ENCODE data around the gene HS6ST1. TPM values are rescaled to one million over a fixed set of nuclear protein-coding genes. Genes with fewer than 3 reads are reported as not detected.
A peak's percentile ranks its signal among the peaks of the same experiment; 100 is the strongest.

Gene HS6ST1
- total RNA-seq, 3 donors from 2014 or later, result 15.7 to 38.6 (median 29.8) TPM

DNA sequence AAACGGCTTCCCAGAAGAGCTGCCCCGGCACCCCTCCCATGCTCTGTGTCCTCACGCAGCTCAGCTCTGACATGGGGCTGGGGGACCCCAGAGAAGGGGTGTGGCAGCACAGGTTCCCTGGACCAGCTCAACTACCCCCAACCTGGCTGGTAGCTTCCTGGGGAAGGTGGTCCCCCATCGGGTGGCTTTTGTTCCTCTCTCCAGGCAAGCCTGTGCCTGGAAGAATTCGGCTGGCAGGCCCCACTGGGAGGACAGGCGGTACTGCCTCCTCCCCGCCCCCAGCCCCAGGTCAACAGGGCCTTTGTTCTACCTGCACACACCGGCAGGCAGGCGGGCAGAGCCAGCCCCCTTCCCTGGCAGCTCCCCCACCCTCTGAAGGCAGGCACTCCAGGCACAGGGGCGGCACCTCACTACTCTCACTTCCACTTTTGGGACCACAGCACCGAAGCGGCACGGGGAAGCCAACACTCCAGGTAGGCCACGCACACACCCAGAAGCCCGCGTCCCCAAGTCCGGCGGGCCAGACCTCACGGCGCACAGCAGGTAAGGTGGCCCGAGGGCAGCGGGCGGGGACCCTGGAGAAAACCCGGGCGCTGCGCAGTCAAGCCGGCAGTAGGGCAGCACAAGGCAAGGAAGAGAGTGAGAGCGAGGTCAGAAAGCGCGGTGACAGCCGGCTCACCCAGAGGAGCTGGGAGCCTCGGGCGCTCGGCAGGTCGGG is 1.3 kb downstream of the HS6ST1 start:
- peaks cover 14 to 24% of the 10 kb centered on the region in 2 donors for H3K4me1 ChIP-seq

DNA sequence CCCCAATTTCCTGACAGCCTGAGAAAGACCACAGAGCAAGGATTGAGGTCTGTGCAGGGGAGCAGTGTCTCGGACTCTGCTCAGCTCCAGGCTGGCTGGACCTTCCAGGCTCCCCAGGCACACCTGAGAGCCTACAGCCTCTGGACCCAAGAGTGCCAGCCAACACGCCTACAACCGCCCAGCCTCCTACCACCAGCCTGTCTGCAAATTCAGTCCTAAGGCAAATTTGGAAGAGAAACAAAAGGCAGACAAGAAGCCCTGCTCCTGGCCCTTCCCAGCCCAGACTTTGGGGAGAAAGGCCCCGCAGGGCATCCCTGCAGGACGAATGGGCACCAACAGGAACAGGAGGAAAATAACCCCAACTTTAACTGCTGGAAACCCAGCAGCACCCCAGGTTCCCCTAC is 1.9 kb downstream of the HS6ST1 start:
- no peak for TF ChIP-seq POLR2AphosphoS5 (IDR thresholded peaks at IDR 0.05)
- no peak for TF ChIP-seq POLR2A (IDR thresholded peaks at IDR 0.05)
- TF ChIP-seq, protein P1, sequence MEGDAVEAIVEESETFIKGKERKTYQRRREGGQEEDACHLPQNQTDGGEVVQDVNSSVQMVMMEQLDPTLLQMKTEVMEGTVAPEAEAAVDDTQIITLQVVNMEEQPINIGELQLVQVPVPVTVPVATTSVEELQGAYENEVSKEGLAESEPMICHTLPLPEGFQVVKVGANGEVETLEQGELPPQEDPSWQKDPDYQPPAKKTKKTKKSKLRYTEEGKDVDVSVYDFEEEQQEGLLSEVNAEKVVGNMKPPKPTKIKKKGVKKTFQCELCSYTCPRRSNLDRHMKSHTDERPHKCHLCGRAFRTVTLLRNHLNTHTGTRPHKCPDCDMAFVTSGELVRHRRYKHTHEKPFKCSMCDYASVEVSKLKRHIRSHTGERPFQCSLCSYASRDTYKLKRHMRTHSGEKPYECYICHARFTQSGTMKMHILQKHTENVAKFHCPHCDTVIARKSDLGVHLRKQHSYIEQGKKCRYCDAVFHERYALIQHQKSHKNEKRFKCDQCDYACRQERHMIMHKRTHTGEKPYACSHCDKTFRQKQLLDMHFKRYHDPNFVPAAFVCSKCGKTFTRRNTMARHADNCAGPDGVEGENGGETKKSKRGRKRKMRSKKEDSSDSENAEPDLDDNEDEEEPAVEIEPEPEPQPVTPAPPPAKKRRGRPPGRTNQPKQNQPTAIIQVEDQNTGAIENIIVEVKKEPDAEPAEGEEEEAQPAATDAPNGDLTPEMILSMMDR (IDR thresholded peaks at IDR 0.05), result no peak
- Histone ChIP-seq H3K4me1 (peaks cover 14 to 26% of the 10 kb centered on the region in 2 donors), H3K9me3 (no peaks in the 10 kb centered on the region), H3K27me3 (no peaks in the 10 kb centered on the region), H3K36me3 (no peaks in the 10 kb centered on the region), H3K4me3 (peak overlapping the region; percentile 80 to 98 (median 85)), H3K27ac (peak overlapping the region; percentile 42 to 53)
- intact Hi-C loops (cut with DNase I; ENCODE audit: low total_unique reads), result no loop called here
- DNase-seq (ENCODE audit: low spot score in 2 of 2), result peak; percentile 16 to 49

More for the DNA sequence above, 1.3 kb downstream of the HS6ST1 start:
- TF ChIP-seq, protein P1 (IDR thresholded peaks at IDR 0.05), result no peak
- TF ChIP-seq POLR2A (IDR thresholded peaks at IDR 0.05) (no peak), POLR2AphosphoS5 (IDR thresholded peaks at IDR 0.05) (no peak)
- peak overlapping the region; percentile 42 to 53 for H3K27ac ChIP-seq
- no peaks in the 10 kb centered on the region for H3K9me3 ChIP-seq
- intact Hi-C loops (cut with DNase I; ENCODE audit: low total_unique reads), result no loop called here
- peak overlapping the region; percentile 80 to 98 (median 85) for H3K4me3 ChIP-seq
- DNase-seq (ENCODE audit: low spot score in 2 of 2), result peak; percentile 28 to 55
- H3K27me3 ChIP-seq, result no peaks in the 10 kb centered on the region
- no peaks in the 10 kb centered on the region for H3K36me3 ChIP-seq

DNA sequence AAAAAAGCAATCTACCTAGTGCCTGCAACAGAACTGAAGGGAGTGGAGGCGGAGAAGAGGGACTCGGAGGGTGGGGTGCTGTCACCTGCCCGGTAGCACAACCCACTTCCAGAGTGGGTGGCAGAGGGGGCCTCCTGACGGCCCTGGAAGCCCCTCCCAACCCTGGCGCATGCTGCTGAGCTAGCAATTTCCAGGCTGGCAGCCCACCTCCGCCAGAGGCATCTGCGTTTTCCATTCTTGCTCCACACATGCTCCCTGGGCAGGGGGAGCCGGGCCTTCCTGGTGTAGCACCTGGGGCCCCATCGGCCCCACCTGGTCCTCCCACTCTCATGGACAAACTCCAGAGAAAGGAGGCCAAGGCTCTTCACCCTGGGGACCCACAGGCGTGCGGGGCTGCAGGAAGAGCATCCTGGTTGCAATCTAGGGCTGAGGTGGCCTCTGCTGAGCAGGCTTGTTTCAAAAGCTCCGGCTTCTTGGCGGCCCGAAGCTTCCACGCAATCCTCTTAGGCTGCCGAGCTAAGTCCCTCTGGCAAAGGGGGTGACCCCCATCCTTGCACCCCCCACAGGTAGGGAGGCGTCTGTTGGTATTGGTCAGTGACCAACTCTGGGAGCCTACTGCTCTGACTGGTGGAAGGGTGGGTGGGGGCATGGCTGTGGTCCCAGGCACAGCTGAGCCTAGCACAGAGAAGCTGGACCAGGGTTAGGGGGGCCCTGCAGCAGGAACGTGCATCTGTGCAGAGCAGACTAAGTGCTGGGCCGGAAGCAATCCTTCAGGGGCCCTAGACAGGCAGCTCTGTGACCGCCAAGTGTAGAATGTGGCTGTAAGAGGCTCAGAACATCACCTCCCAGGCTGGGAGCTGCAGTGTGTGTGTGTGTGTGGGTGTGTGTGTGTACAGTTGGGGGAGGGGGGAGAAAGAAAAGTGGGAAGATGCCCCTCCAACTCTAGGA is 2.6 kb downstream of the HS6ST1 start:
- Histone ChIP-seq H3K36me3 (no peaks in the 10 kb centered on the region), H3K9me3 (no peaks in the 10 kb centered on the region), H3K4me3 (peak overlapping the region; percentile 80 to 98 (median 85)), H3K27me3 (no peaks in the 10 kb centered on the region), H3K27ac (peak overlapping the region in 1 of 2 donors; percentile 53), H3K4me1 (peaks cover 14 to 27% of the 10 kb centered on the region in 2 donors)
- peak; percentile 13 to 45 for DNase-seq (ENCODE audit: low spot score in 2 of 2)
- intact Hi-C loops (cut with DNase I; ENCODE audit: low total_unique reads), result no loop called here
- TF ChIP-seq POLR2AphosphoS5 (IDR thresholded peaks at IDR 0.05), result no peak
- TF ChIP-seq, protein P1 (IDR thresholded peaks at IDR 0.05), result no peak
- no peak for TF ChIP-seq POLR2A (IDR thresholded peaks at IDR 0.05)

DNA sequence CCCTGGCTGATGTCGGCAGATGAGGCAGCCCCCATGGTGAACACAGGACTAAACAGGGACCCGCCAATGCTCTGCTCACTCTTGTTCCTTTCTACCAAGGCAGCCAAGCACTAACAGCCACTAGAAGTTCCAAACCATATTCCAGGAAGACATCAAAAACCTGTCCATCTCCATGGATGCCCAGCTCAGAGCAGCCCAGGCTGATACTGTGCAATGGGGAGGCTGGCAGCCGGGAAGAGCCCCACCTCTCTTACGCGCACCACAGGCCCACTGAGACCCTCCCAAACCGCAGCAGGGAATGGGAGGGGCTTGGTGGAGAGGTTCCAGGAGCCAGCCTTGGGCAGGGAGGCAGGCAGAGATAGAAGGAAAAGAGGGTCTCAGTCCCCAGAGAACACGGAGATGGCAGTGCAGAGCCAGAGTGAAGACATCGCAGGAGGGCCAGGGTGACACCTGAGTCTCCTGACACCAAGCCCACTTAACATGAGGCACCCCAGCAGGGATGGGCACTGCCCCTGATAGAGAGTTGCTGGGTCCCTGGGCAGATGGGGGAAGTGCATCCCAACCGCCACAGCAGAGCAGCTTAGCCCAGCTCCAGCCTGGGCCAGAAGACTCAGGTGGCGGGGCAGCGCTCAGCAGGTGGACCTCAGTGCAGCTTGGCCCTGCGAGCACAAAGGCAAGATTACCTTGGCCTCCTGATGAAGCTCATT is 3.4 kb downstream of the HS6ST1 start:
- peaks cover 14 to 27% of the 10 kb centered on the region in 2 donors for H3K4me1 ChIP-seq
- H3K27me3 ChIP-seq, result no peaks in the 10 kb centered on the region
- no peak for TF ChIP-seq POLR2AphosphoS5 (IDR thresholded peaks at IDR 0.05)
- TF ChIP-seq POLR2A (IDR thresholded peaks at IDR 0.05), result no peak
- TF ChIP-seq, protein P1 (IDR thresholded peaks at IDR 0.05), result no peak
- no peaks in the 10 kb centered on the region for H3K36me3 ChIP-seq
- intact Hi-C loops (cut with DNase I; ENCODE audit: low total_unique reads), result no loop called here
- peak; percentile 15 to 48 for DNase-seq (ENCODE audit: low spot score in 2 of 2)
- no peaks in the 10 kb centered on the region for H3K9me3 ChIP-seq
- no peak overlapping the region for H3K27ac ChIP-seq
- peak overlapping the region; percentile 0 to 98 (median 85) for H3K4me3 ChIP-seq
